Putamen (tissue), 1 donor: ENCODE data around the gene ISYNA1.

Source experiments
- DNase-seq: peaks from one replicate; pipeline ENCODE4 v3.0.0-alpha.2; 2016; ENCODE audit warnings: low spot score

ISYNA1 gene

DNA sequence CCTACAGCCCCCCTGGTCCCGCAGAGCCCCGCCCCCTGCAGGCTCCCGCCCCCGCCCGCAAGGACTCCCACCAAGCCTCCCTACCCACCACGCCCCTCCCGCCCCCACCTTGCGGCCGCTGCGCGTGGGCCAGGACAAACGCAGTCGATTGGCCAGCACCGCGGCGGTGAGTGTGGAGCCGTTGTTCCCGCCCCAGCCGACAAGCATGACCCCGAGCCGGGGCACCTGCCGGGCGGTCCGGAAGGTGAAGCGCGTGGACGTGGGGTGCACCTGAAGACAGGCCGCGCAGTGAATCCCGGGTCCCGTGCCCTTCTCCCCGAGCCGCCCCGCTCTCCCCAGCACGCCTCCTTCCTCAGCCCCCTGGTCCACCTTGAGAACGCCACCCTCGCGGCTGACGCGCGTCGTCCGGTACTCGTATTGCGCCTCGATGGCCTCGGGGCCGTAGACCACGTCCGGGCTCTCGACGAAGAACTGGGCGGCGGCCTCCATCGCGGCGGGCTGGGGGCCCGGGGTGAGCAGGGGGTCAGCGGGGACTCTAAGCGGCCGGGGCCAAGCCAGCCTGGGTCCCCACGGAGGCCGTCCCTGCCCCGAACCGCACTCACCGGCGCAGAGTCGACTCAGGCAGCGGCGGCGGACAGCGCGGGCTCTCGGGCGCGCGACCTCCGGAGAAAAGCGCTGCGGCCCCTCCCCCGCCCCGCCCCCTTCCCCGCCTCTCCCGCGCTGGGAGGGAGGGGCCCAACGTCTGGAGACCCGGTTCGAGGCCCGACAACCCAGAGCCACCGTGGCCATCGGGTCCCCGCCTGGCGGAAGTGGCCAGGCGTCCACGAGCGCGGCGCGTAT is at the start of gene ISYNA1:
Gene ISYNA1 (minus strand): TSS at position 643 of the 840 bp plus-strand sequence. CDS start 154 bp downstream, at position 489.
- no peak for DNase-seq

DNA sequence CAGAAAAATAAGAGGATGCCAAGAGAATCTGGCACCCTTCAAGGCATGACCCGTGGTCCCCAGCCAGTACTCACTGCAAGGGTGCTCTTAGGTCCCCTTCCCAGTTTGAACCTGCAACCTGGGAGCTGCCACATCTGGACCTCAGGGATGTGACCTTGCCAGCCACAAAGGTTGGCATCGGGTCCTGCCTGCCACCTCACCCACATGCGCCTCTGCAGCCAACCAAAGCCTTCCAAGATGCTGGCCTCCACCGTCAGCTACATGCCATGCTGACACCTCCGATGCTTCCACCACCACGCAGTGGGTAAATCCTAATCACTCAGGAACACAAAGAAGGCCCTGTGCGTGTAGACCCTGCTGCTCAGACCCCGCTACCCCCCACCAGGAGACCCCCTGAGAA is 48.8 kb upstream of the ISYNA1 start:
- no peak for DNase-seq

DNA sequence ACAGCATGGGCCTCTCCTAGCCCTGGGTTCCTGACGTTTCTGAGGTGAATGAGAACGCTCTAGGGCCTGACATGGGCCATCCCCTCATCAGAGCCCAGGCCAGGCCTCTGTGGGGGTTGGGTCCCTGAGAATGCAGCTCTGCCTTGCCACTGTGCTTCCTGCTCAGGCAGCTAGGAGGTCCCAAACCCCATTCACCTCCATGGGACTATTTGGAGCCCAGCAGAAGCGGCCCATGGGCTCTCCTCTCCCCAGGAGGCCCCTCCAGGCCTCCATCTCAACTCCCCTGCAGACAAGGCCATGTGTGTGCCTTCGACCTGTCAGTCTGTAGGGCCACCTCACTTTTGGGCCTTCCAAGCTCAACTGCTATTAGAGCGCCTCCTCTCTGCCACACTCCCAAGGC is 47.1 kb upstream of the ISYNA1 start:
- DNase-seq: no peak

DNA sequence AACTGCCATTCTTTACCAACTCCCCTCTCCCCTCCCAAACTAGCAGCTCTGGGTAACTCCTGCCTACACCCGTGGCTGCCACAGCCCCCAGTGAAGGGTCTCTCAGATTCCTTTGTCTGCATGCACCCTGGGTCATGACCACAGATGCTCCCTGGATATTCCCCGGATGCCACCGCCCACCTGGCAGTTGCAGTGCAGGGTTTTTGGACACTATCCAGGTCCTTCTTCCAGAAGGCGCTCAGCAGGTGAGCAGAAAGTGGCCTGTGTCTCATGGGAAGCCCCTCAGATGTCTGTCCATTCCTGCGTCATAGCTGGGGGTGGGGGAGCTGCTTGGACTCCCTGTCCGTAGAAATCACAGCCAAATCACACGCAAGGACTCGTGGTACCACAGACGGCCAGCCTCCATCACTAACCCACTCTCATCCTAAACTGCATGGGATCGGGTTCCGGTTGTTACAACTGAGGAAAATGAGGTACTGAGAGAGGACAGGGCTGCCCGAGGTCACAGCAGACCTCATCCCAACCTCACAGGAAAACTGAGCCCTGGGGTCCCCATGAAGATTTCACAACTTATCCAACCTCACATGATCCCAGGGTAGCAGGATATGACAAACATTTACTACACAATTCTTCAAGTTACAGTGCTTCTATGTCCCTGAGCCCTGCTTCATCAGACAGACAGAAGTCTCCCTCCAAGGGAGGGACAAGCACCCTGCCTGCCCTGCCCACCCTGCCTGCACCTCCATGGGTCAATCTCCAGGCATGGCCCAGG is 45.4 kb upstream of the ISYNA1 start:
- no peak for DNase-seq

DNA sequence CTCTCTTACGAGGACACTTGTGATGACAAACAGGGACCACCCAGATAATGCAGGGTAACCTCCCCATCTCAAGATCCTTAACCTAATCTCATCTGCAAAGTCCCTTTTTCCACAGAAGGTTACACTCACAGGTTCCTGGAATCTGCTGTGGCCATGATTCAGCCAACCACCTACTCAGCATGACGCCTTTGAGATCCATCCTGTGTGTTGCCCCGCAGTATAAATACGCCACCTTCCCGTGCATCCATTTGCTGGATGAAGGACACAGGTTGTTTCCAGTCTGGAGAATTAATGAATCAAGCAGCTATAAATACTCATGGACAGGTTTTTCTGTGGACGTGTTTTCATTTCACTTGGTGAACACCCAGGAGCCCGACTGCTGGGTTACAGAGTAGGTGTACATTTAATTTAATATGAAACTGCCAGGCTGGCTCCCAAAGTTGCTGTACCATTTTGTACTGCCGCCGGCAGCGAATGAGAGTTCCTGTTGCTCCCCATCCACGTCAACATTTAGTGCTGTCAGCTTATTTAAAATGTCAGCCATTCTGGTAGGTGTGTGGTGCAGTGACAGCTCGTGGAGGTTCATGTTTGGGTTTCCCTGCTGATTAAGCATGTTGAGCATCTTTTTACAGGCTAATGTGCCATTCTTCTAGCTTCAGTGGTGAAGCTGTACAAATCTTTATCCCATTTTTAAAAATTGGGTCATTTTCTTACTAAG is 43.7 kb upstream of the ISYNA1 start:
- no peak for DNase-seq

DNA sequence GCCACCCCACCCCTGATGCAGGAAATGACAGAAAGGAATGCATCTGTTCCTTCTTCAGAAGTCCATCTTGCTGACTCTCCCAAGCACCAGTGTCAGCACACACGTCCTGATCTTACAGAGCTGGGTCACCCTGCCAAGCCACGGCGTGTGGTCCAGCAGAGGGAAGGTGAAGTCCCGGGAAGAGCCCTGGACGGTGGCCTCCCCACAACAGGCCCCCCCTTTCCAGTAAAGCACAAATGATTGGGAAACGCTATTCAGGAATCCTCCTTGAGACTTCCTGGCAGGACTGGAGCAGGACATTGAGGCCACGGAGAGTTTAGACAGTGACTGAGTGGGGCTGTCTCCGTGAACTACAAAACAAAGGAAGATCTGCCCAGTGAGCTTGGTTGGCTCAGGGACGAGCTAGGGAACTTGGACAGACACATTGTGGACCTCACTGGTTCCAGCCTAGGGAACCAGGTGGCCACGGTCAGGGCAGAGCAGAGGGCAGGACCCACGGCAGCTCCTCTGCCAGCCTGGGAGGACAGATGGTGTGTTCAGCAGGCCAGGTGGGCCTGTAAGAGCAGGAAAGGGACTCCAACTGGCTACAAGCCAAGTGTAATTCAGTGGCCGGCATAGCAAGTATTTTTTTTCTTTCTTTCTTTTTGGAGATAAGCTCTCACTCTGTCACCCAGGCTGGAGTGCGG is 42.2 kb upstream of the ISYNA1 start:
- no peak for DNase-seq

DNA sequence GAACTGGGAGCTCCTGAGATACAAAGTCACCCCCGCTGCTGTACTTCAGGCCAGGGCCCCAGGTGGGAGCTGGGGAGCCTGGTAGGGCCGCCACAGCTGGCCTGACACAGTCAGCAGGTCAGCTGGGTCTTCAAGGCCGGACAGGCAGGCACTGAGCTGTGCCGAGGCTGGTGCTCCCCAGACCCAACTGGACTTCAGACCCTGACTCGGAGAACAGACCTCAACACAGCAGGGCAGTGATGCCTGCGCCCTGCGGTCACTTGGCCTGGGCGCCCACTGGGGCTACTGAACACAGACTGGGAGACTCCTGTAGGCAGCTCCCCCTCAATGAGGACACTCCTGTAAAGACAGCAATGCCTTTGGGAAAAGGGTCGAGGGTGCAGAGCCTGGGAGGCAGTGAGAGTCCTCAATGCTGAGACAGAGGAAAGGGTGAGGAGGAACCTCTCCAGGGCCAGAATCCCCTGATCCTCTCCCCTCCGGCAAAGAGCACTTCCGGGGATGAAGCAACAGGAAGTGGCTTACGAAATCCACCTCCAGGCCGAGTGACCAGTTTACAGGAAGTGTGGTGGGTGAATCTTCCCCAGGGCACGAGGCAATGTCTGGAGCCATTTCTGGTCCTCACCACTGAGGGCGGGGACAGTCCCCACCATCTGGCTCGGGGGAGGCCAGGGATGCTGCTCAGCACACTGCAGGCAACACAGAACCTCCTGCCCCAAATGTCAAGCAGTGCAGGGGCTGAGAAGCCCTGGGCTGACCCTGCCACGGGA is 40.8 kb upstream of the ISYNA1 start:
- DNase-seq: no peak

DNA sequence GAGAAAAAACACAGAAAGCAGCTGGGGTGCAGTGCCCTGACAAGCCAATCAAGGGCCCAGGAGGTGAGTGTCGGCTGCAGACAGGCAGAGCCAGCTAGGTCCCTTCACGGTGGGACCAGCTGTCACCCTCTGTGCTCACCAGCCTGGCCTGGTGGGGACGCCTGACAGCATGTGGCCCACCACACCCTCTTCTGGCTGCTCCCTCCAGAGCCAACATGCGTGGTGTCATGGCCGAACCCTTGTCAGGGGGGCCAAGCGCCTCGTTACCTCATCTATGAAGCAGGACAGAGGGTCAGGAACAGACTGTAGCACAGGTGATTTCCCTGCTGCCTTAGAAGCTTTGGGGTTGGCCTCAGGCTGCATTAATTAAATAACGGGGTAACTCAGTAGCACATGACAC is 40.0 kb upstream of the ISYNA1 start:
- DNase-seq: no peak

DNA sequence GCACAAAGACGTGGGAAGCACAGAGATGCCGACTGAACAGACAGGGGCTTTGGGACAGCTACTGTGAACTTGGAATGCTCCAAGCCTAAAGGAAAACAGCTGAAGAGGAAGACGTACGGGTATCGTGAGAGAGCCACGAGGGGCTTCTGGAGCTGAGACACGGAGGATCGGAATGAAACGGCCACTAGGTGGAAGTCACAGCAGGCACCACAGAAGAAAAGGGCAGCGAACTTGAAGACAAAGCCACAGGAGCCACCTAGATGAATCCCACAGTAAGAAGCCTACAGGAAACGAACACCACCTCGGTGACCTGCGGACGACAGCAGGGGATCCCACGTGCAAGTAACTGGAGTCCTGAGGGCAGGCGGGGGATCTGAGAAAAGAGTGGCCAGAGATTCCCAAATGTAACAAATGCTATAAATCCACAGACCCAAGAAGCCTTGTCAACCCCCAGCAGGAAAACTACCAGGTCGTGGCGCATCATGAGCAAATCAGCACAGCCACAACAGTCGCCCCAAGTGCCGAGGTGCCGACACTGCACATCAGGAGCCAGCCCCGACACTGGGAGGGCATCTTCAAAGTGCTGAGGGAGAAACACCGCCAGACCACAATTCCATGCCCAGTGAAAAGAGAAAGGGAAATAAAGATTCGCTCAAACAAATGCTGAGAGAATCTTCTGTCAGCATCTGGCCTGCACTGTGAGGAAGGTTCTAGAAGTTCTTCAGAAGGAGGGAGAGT is 39.3 kb upstream of the ISYNA1 start:
- no peak for DNase-seq

DNA sequence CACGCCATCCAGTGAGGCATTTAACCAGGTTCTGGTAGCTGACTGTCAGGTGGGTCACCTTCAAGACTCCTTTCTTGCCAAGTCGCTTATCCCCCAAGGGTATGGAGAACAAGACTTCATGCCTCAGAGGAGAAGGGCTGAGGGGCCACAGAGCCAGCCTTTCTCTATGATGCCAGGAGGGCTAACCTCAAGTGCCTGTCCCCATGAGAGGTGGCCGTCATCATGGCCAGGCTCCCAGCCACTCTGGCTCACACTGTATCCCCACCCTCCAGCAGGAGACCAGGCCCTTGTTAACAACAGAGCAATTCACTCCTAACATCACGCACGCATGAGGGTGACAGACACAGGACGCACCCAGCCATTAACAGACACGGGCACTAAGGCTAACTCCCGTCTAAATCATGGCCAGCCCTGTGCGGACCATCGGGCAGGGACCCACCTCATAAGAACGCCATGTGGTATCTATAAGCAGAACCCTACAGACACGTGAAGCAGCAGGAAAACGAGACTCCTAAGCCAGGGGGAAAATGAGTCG is 38.6 kb upstream of the ISYNA1 start:
- DNase-seq: no peak

DNA sequence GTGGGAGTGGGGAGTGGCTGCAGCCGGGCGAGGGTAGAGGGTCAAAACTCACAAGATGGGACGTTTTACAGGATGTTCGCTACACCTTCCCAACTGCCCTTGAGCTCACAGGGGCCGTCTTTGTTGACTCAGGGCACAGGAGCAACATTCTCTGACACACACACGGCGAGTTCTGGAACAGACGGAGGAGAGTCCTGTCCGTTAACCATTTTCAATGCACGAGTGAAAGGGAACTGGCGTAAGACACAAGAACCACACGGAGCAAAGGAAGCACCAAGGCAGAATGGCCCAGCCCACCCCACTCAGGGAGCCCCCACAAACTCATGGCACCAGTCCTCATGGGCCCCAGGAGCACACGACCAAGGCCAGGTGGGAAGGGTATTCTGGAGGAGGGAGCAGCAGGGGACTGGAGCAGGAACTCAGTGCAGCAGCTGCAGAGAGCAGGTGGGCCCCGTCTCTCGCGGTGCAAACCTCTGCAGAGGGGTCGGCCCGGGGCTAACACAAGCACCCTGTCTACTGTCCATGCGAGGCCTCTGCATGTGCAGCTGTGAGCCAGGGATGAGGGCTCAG is 37.9 kb upstream of the ISYNA1 start:
- no peak for DNase-seq

DNA sequence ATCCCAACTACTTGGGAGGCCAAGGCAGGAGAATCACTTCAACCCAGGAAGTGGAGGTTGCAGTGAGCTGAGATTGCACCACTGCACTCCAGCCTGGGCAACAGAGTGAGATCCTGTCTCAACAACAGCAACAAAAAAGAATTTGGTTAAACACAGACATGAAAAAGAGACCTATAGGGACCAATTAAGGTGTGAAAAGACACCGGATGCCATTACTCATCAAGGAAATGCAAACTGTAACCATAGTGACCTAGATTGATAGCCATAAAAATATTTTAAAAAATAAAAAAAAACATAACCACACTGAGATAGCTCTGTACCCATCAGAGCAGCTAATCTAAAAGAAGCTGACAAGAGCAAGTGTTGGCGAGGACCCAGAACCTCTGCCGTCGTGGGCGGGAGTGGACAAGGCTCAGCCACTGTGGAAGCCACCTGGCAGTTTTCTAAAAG is 37.1 kb upstream of the ISYNA1 start:
- no peak for DNase-seq

DNA sequence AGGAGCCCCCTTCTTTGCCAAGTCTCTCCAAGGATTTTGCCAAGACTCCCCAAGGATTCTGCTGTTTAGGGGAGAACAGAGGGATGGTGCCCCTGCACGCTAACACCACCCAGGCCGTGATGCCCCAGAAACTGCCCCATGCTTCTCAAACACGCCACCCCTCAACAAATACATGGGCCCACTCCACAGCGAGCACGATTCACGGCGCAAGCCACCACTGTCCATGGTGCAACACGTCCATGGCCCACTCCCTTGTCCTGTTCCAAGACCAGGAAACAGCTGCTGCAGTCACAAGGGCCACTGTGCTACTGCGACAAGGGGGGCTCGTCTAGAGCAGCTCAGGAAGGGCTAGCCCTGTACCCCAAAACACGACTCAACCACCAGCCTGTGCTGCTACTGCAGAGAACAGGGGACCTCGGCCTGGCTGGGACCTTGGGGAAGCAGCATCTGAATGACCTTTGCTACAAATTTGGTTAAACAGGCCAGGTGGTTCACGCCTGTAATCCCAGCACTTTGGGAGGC is 36.5 kb upstream of the ISYNA1 start:
- no peak for DNase-seq

DNA sequence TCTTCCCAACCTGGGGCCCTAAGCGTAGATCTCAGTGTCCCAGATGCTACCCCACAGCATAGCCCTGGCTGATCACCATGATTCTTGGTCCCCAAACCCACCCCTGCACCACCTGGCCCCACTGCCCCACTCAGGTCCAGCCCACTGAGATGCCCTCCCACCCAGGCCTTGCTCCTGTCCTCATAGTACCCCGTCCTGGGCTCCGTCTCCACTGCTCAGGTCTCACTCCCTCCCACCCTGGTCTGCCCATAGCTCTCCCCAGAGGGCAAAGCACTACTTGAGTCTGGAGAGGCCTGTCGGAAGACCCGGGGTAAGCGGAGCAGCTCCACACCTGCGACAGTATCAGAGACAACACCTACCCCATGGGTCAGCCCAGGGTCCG is 35.8 kb upstream of the ISYNA1 start:
- DNase-seq: no peak

DNA sequence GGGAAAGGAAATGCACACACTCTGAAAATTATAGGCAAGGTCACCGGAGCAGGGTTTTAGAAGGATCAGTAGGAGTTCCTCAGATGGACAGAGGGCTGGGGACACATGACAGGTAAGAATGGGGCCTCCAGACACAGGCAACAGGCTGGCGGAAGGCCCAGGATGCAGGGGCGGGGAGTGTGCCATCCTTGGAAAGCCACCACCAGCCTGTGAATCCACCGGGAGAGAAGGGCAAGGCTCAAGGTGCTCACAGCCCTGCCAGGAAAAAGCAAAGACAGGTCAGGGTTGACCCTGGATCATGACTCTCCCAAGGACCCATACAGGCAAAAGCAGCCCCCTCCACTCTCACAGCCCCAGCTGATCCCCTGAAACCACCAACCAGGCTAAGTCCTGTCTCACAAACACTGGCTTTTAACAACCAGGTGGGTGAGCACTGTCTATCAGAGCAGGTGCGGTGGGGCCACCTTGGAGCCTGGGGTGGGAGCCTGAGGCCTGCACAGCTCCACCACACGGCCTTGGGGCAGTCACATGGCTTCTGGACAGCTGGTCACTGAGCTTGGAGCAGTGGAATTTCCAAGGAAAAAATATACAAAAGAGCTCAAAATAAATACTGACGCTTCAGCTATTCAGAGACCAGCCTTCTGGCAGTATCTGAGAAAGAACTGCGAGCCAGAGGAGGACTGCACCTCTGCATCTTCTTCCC is 35.2 kb upstream of the ISYNA1 start:
- DNase-seq: no peak

DNA sequence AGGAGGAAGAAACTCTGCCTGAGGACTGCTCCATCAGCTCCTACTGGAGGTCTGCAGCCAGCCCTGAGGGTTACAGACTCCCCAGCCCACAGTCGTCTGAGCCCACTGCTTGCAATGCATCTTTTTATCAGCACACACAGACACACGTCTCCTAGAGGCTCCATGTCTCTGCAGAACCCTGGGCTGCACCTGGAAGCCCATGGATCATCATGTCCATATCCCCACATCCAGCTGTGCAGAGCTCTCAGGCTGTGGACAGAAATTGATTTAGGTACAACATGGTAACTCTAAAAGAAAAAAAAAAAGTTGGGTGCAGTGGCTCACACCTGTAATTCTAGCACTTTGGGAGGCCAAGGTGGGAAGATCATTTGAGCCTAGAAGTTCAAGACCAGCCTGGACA is 32.9 kb upstream of the ISYNA1 start:
- no peak for DNase-seq

DNA sequence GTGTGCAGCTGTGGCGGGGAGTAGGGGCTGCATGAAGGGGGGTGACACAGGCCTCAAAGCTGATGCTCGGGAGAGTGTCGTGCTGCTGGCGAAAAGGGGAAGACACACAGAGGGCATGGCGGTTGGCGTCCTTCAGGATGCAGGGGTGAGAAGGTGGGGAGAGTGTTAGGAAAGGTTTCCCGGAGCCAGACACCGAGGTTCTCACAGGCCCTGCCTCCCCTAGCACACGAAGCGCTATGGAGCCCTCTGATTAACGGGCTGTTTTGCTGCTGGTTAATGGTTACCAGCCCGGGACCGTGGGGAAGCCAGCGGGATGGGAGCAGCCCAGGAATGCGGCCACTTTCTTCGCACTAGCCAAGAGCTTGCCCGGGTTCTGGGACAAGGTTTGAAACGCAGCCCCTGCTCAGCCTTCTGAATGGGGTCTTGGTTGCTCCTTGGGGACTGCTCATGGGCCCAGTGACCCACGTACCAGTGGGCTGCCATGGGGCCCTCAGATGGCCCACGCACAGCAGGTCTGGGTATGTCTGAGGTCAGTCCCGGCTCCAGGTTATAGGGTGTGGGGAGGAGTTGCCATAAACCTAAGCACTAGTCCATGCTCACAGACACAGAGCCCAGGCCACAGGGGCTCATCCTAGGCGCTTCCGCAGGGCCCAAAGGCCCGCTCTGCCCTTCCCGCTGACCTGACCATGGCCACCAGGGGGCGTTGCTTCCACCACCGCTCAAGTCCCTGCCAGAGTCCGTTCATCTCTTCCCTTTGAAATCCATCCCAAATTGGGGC is 31.3 kb upstream of the ISYNA1 start:
- no peak for DNase-seq

DNA sequence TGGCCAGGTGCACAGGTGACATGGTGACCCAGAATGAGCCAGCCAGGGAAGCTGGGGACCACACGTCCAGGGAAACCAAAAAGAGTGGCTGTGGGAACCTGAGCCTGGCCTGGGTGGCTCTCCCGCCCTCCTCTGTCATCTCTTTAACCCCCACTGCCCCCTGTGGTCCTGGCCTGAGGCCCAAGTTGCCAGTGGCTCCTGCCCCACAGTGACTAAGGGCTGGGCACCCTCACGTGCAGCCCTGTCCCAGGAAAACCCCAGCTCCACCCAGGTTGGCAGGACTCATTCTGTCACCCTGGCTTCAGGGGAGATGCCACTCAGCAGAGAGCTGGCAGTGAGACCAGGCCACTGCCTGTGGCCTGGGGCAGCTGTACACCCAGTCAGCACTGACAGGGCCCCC is 30.6 kb upstream of the ISYNA1 start:
- DNase-seq: no peak
